ENCODE measurements around the gene P4HA2.

Gene P4HA2

GRCh38 chr5:132221781-132222648 is 5.6 kb downstream of the P4HA2 start:
- no peak for DNase-seq

- no peak for DNase-seq
These were observed 7.2 kb downstream of the P4HA2 start for GRCh38 chr5:132220491-132220890.

DNA sequence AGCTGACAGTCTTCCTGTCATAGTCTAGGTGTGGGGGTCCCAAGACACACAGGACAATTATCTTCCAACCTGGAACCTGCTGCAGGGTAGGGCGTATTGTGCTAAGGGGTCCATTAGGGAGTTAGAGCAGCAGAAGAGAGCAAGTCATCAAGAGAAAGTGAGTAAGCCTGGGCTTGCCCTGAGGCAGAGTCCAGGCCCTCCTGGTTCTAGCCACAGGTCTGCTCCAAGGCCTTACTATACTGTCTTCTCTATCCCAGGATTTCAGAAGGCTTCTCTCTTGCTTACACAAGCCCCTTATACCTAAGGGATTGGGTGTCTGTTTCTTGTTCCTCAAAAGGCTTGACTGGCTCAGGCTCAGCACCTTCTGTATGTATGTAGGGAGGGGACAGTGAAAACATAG is 7.7 kb downstream of the P4HA2 start:
- no peak for DNase-seq

GRCh38 chr5:132219289-132219970 is 8.2 kb downstream of the P4HA2 start:
- DNase-seq, result no peak

DNA sequence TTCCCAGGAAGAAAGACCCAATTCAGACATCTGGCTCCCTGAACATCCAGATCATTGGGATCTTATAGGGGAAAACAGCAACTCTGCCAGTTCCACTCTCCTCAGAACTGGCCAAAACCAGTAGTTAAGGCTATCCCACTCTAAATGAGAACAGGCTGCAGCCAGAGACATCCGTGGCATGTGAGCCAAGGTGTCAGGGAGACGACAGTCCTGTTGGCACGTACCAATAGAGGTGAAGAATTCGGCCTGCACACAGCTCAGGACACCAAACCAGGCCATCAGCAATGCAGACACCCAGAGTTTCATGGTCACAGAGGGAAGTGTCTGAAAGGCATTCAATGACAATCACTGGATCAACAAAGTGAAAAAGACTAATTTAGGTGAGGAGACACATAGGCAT is 9.3 kb downstream of the P4HA2 start:
- no peak for DNase-seq

DNA sequence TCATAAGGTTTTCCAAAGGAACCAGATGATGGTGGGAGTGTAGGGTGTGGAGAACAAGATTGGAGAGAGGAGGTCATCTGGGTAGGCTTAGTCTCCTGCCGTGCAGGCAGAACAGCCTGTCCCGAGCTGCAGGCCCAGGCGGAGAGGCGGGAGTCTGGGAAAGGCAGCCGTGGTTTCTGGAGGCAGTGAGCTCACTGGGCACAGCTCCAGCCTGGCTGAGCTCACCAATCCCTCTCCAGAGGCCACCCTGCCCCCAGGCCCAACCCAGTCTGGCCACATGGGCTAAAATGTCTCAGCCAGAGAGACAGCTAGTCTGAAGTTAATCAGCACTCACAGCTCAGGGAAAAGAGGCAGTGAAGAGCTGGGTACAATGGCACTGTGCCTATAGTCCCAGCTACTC is 12.3 kb downstream of the P4HA2 start:
- DNase-seq, result no peak

DNA sequence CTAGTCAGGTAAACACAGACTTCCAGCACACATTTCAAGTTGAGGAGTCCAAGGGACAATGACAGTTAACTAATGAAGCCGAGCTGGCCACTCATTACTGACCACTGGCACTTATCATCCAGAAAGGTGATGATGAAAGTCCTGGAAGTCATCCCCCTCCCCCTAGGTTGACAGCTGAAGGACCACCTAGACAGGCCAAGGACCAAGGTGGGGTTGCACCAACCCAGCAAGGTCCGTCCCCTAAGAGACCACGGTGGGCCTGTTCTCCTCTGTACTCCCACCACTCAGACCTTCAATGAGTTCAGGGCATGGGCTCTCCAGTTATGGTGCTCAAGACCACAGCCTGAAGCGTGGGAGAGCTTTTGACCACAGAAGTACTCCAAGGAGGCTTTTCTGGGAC is 13.2 kb downstream of the P4HA2 start:
- no peak for DNase-seq

DNA sequence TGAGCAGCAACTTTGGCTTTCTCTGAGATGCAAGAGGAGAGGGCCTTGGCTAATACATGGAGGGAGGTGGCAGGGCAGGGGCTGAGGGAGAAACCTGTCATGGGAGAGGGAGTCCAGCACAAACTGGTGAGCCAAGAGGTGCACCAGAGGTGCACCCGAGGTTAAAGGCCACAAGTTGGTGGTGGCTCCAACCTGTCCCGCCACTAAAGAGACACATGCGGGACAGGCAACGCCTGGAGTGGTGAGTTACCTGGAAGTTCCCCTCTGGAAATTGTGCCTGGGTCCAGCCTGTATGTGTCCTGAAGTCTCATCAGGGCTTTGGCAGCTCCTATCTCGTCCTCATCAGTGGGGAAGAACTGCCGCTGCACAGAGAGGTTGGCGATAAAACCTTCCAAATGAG is 14.0 kb downstream of the P4HA2 start:
- no peak for DNase-seq

- no peak for DNase-seq
These were observed 15.9 kb downstream of the P4HA2 start for GRCh38 chr5:132211787-132212186.

GRCh38 chr5:132210944-132211343 is 16.7 kb downstream of the P4HA2 start:
- no peak for DNase-seq

GRCh38 chr5:132209901-132210545 is 17.6 kb downstream of the P4HA2 start:
- no peak for DNase-seq

DNA sequence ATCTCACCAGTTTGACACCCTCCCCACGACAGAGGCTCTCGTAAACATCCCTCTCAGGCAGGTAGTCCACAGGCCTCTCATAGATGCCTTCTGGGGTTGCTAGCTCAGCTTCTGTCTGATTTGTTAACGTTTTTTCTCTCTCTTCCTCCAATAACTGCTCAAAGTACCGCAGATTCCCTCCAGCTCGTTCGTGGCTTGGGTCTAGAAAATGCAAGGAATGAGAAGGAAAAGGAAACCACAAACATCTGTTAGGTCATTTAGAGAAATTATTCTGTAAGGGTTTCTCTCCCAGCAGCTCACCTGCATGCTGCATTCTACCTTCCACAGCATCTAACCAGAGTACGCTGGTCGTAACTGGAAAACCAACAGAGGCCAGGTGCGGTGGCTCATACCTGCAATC is 18.5 kb downstream of the P4HA2 start:
- no peak for DNase-seq

DNA sequence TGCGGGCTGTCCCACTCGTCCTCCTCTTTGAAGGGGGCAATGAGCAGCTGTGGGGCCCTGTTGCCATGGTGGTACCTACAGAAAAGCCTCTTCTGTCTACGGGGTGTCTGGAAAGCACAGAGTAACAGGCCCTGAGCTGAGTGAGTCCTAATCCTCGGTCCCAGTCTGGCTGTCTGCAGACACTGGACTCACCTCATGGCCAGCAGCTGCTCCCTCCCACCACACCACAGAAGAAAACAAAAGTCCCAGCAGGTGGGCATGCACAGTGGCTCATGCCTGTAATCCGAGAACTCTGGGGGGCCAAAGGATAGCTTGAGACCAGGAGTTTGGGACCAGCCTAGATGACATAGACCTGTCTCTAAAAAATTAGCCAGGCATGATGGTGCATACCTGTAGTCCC is 19.9 kb downstream of the P4HA2 start:
- DNase-seq, result no peak

GRCh38 chr5:132206782-132207181 is 20.9 kb downstream of the P4HA2 start:
- no peak for DNase-seq

GRCh38 chr5:132205385-132206125 is 22.1 kb downstream of the P4HA2 start:
- DNase-seq, result no peak

DNA sequence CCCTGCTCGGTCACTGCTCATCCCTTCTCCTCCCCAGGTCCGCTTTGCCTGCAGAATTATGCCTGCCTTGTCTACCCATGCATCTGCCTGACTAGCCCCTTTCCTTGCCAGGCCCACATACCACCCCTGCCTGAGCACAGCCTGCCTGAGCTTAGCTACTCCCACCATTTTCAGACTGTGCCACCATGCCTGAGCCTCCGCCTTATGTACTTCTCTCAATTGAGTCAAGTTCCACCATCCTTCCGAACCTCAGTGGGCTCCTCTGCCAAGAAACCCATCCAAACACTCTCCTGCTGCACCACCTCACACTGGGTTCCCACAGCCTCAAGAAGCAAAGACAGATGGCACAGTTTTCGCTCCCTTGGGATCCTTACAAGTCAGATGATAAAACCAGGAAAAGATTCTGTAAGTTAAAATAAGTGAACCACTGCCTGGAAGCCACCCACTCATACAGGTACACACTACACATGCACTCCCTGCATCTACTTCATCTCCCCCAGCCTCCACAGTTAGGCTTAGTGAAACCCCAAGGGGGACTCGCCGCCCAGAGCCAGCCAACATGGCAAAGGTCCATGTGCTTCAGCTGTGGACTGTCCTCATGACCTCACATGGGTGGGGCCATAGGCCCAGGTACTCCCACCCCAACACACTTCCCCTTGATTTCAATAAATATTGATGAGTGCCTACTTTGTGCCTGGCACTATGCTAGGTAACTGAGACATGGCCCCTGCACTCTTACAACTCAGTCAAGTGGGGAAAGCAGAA is 23.1 kb downstream of the P4HA2 start:
- no peak for DNase-seq

- DNase-seq, result no peak
These were observed 23.7 kb downstream of the P4HA2 start for GRCh38 chr5:132203916-132204315.

DNA sequence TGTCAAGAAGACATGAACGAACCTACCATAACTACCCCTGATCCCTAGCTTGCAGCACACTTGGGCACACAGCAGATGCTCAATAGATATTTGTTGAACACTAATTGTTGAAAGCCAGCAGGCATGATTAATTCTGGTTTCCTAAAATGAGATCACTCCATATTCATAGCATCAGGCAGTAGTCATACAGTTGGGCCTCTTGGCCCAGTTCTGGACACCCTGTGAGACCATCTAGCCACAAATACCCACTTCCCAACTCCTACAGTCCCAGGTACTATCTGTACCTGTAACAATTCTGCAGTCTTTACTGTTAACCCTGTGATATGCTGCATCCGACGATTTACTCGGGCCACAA is 24.2 kb downstream of the P4HA2 start:
- no peak for DNase-seq

GRCh38 chr5:132202711-132203463 is 24.8 kb downstream of the P4HA2 start:
- DNase-seq, result no peak

DNA sequence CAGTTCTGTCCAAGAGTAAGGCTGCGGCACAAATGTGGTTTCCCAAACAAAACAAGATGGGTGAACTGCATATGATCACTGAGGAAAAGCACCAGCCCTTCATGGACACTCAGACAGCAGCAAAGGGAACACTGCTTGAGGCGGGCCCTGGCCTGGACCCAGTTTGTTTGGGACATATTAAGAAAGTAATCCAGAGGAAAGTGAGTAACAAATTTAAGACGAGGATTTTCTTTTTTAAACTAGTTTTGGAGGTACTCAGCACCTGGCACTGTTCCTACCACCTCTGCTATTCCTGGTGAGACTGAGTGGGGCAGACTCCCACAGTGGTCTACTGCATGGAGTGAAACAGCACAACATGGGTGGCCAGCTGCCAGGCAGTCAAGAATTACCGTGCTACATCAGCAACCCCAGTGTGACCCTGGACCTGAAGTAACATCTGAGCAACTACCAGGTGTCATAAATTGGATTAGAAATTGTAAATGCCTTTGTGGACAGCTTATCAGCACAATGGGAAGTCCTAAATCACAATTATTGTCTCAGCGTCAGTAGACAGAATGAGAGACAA is 28.5 kb downstream of the P4HA2 start:
- no peak for DNase-seq

GRCh38 chr5:132198571-132198970 is 29.1 kb downstream of the P4HA2 start:
- no peak for DNase-seq

Data from T-helper 9 cell (primary cell).